ENCODE measurements around the gene ZNF780B. TPM values are rescaled to one million over a fixed set of nuclear protein-coding genes. Genes with fewer than 3 reads are reported as not detected.

ZNF780B gene
- total RNA-seq, 4 donors from 2014 or later = 2.5 to 5.3 (median 4.3) TPM

DNA sequence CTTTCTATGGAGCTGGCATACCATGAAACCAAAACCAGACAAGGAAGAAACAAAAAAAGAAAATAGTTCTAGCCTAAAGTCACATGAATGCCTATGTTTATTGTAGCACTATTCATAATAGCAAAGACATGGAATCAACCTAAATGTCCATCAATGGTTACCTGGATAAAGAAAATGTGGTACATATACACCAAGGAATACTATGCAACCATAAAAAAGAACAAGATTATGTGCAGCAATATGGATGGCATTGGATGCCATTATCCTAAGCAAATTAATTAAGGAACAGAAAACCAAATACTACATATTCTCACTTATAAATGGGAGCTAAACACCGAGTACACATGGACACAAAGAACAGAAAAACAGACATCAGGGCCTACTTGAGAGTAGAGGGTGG is 24.3 kb upstream of the ZNF780B start:
- TF ChIP-seq POLR2A (IDR thresholded peaks at IDR 0.05) = no peak
- TF ChIP-seq, protein P1, sequence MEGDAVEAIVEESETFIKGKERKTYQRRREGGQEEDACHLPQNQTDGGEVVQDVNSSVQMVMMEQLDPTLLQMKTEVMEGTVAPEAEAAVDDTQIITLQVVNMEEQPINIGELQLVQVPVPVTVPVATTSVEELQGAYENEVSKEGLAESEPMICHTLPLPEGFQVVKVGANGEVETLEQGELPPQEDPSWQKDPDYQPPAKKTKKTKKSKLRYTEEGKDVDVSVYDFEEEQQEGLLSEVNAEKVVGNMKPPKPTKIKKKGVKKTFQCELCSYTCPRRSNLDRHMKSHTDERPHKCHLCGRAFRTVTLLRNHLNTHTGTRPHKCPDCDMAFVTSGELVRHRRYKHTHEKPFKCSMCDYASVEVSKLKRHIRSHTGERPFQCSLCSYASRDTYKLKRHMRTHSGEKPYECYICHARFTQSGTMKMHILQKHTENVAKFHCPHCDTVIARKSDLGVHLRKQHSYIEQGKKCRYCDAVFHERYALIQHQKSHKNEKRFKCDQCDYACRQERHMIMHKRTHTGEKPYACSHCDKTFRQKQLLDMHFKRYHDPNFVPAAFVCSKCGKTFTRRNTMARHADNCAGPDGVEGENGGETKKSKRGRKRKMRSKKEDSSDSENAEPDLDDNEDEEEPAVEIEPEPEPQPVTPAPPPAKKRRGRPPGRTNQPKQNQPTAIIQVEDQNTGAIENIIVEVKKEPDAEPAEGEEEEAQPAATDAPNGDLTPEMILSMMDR (IDR thresholded peaks at IDR 0.05 in 4 of 5, conservative IDR thresholded peaks at IDR 0.05 in 1 of 5) = no peak
- in situ Hi-C loops (cut with MboI; ENCODE audit: low sequenced_read_pairs in 4 of 4) = no loop called here
- intact Hi-C loops (cut with DNase I; ENCODE audit: low total_unique reads) = no loop called here

DNA sequence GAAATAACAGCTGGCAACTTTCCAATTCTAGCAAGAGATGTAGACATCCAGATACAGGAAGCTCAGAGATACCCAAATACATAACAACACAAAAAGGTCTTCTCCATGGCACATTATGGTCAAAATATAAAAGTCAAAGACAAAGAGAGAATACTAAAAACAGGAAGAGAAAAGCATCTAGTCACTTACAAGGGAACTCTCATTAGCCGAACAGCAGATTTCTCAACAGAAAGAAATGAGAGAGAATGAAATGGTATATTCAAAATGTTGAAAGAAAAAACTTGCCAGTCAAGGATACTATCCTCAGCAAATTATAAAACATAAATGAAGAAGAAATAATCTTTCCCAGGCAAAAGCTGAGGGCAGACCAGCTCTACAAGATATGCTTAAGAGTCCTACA is 22.3 kb upstream of the ZNF780B start:
- Histone ChIP-seq H3K4me1 (no peaks in the 10 kb centered on the region), H3K4me3 (no peak overlapping the region), H3K9me3 (peaks cover 0 to 7% (median 0%) of the 10 kb centered on the region in 3 donors), H3K27ac (no peak overlapping the region), H3K27me3 (no peaks in the 10 kb centered on the region), H3K36me3 (peaks cover 17 to 91% of the 10 kb centered on the region in 2 donors)
- no peak for DNase-seq
- intact Hi-C loops (cut with DNase I; ENCODE audit: low total_unique reads) (no loop called here), in situ Hi-C loops (cut with MboI; ENCODE audit: low sequenced_read_pairs in 4 of 4) (no loop called here)
- no peak for ATAC-seq
- TF ChIP-seq, protein P1 (IDR thresholded peaks at IDR 0.05 in 4 of 5, conservative IDR thresholded peaks at IDR 0.05 in 1 of 5) = no peak
- TF ChIP-seq POLR2A (IDR thresholded peaks at IDR 0.05) = no peak

More for the DNA sequence above, 24.3 kb upstream of the ZNF780B start:
- DNase-seq (no peak), ATAC-seq (no peak)
- Histone ChIP-seq H3K27ac (no peak overlapping the region), H3K4me1 (no peaks in the 10 kb centered on the region), H3K9me3 (no peaks in the 10 kb centered on the region), H3K4me3 (no peak overlapping the region), H3K36me3 (peaks cover 14 to 85% of the 10 kb centered on the region in 2 donors), H3K27me3 (no peaks in the 10 kb centered on the region)

DNA sequence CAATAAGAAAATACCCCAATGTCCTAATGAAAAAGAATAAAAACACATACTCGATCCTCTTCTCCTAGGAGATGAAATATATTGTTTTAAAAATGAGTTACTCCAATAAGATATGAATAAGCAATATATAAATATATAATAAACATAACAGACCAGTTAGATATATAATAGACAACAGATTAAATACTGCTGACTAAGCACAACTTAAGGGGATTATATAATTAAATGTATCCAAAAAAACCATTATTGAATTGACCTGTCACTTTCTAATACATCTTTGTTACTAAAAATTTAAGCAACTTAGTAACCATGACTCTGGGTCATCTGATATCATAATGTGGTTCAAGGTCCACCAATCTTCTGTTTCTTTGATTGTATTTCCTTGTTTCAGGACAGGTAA is 14.0 kb upstream of the ZNF780B start:
- Histone ChIP-seq H3K4me1 (no peaks in the 10 kb centered on the region), H3K9me3 (peaks cover 0 to 7% (median 0%) of the 10 kb centered on the region in 3 donors), H3K36me3 (peaks cover 1 to 18% of the 10 kb centered on the region in 2 donors), H3K27ac (no peak overlapping the region), H3K27me3 (no peaks in the 10 kb centered on the region), H3K4me3 (no peak overlapping the region)
- TF ChIP-seq, protein P1 (IDR thresholded peaks at IDR 0.05 in 4 of 5, conservative IDR thresholded peaks at IDR 0.05 in 1 of 5) = no peak
- ATAC-seq = no peak
- intact Hi-C loops (cut with DNase I; ENCODE audit: low total_unique reads) (no loop called here), in situ Hi-C loops (cut with MboI; ENCODE audit: low sequenced_read_pairs in 4 of 4) (no loop called here)
- DNase-seq = no peak

DNA sequence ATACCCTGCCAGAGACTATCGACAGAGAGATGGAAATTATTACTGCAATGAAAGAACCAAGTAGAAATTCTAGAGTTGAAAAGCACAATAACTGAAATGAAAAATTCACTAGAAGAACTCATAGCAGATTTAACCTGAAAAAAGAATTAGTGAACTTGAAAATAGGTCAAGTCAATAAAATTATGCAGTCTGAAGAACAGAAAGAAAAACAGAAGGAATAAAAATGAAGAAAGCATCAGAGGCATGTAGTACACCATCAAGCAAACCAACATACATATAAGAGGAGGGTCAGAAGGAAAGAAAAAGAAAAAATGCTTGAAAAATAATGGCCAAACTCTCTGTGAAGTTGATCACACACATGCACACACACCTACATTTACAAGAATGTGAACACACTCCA is 3.6 kb upstream of the ZNF780B start:
- no peak overlapping the region for H3K27ac ChIP-seq
- no peaks in the 10 kb centered on the region for H3K27me3 ChIP-seq
- DNase-seq (no peak), ATAC-seq (no peak)
- peaks cover 4 to 11% of the 10 kb centered on the region in 2 donors for H3K4me1 ChIP-seq
- H3K4me3 ChIP-seq = no peak overlapping the region
- in situ Hi-C loops (cut with MboI; ENCODE audit: low sequenced_read_pairs in 4 of 4) (no loop called here), intact Hi-C loops (cut with DNase I; ENCODE audit: low total_unique reads) (no loop called here)
- H3K9me3 ChIP-seq = peaks cover 2 to 4% (median 3%) of the 10 kb centered on the region in 3 donors
- TF ChIP-seq POLR2A (IDR thresholded peaks at IDR 0.05) = no peak
- TF ChIP-seq, protein P1 (IDR thresholded peaks at IDR 0.05 in 4 of 5, conservative IDR thresholded peaks at IDR 0.05 in 1 of 5) = no peak
- H3K36me3 ChIP-seq = no peaks in the 10 kb centered on the region

DNA sequence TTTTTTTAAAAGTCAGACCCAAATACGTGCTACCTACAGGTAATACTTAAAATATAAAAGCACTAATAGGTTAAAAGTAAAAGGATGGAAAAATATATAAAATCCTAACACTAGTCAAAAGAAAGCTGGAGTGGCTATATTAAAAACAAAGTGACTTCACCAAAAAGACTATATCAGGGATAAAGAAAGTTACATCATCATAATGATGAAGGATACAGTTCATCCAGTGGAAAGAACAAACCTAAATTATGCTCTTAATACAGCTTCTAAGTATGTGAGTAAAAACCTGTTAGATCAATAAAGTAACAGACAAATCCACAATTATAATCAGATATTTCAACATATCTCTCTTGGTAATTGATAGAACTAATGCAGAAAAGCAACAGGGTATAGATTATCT is 1.1 kb upstream of the ZNF780B start:
- Histone ChIP-seq H3K9me3 (peaks cover 2 to 11% (median 3%) of the 10 kb centered on the region in 3 donors), H3K36me3 (no peaks in the 10 kb centered on the region), H3K4me1 (peaks cover 7 to 16% of the 10 kb centered on the region in 2 donors), H3K27me3 (no peaks in the 10 kb centered on the region), H3K4me3 (peak overlapping the region in 1 of 4 donors; percentile 95), H3K27ac (no peak overlapping the region)
- ATAC-seq = no peak
- in situ Hi-C loops (cut with MboI; ENCODE audit: low sequenced_read_pairs in 4 of 4) = no loop called here
- no peak for TF ChIP-seq POLR2A (IDR thresholded peaks at IDR 0.05)
- TF ChIP-seq, protein P1 (IDR thresholded peaks at IDR 0.05 in 4 of 5, conservative IDR thresholded peaks at IDR 0.05 in 1 of 5) = no peak
- intact Hi-C loops (cut with DNase I; ENCODE audit: low total_unique reads) = no loop called here
- no peak for DNase-seq
